ENCODE results near the gene LAP3.
"Not testable (repeated sequence)": the region's sequence is repeated elsewhere in the genome, so short reads cannot be mapped to it uniquely, and the experiment has no call there.

The LAP3 gene

GRCh38 chr4:17576932-17577664 is at the start of gene LAP3:
TSS of gene LAP3 (plus strand) at chr4:17577198. CDS start at chr4:17577466, 268 bp downstream.
- peak; percentile 100 for DNase-seq

GRCh38 chr4:17528551-17529165 is 48.3 kb upstream of the LAP3 start:
- no peak for DNase-seq

GRCh38 chr4:17531538-17532285 is 45.3 kb upstream of the LAP3 start:
- no peak for DNase-seq

GRCh38 chr4:17534705-17535104 is 42.3 kb upstream of the LAP3 start:
- DNase-seq, result no peak

- no peak for DNase-seq
These were observed 41.8 kb upstream of the LAP3 start for GRCh38 chr4:17535242-17535641.

- DNase-seq, result no peak
These were observed 41.1 kb upstream of the LAP3 start for GRCh38 chr4:17535906-17536305.

- DNase-seq, result not testable (repeated sequence)
These were observed 39.9 kb upstream of the LAP3 start for GRCh38 chr4:17537060-17537459.

- DNase-seq, result no peak
These were observed 32.8 kb upstream of the LAP3 start for GRCh38 chr4:17544205-17544604.

- DNase-seq, result no peak
These were observed 32.2 kb upstream of the LAP3 start for GRCh38 chr4:17544831-17545234.

- DNase-seq, result no peak
These were observed 31.4 kb upstream of the LAP3 start for GRCh38 chr4:17545374-17546140.

- DNase-seq, result no peak
These were observed 30.8 kb upstream of the LAP3 start for GRCh38 chr4:17546222-17546621.

- DNase-seq, result no peak
These were observed 30.3 kb upstream of the LAP3 start for GRCh38 chr4:17546678-17547077.

GRCh38 chr4:17550549-17550948 is 26.4 kb upstream of the LAP3 start:
- DNase-seq, result no peak

- DNase-seq, result no peak
These were observed 24.6 kb upstream of the LAP3 start for GRCh38 chr4:17552427-17552826.

GRCh38 chr4:17554568-17554967 is 22.4 kb upstream of the LAP3 start:
- DNase-seq, result no peak

GRCh38 chr4:17556498-17556897 is 20.5 kb upstream of the LAP3 start:
- no peak for DNase-seq

GRCh38 chr4:17557880-17558279 is 19.1 kb upstream of the LAP3 start:
- DNase-seq, result no peak

GRCh38 chr4:17558941-17559708 is 17.9 kb upstream of the LAP3 start:
- DNase-seq, result no peak

- no peak for DNase-seq
These were observed 17.3 kb upstream of the LAP3 start for GRCh38 chr4:17559709-17560048.

GRCh38 chr4:17560065-17560673 is 16.8 kb upstream of the LAP3 start:
- DNase-seq, result no peak

GRCh38 chr4:17561195-17561909 is 15.6 kb upstream of the LAP3 start:
- DNase-seq, result no peak

All from activated CD4-positive, alpha-beta T cell treated with anti-CD3 and anti-CD28 coated beads, Interleukin-2, amount 50 U/mL, for 1 hour (primary cell).